Tongue (tissue), 3 donors: ENCODE measurements around the gene ZNF709. TPM values are rescaled to one million over a fixed set of nuclear protein-coding genes. Genes with fewer than 3 reads are reported as not detected.
"Not testable (repeated sequence)": the region's sequence is repeated elsewhere in the genome, so short reads cannot be mapped to it uniquely, and the experiment has no call there.

Experiments
- DNase-seq: peaks from one replicate; pipeline ENCODE4 v3.0.0-alpha.2; 2015
- small RNA-seq: library from RNA; depleted of rRNA; stranded (forward); fragments of <200 nt; gene quantifications from one replicate; pipeline ENCODE3, GENCODE V24; 2014; ENCODE audit warnings: low replicate concordance
- total RNA-seq: library from RNA; depleted of rRNA; stranded (reverse); fragments of >200 nt; gene quantifications from one replicate; pipeline ENCODE4 v1.2.3, GENCODE V29; 2014

Gene ZNF709
- total RNA-seq, 1 donor from 2014 or later: 7.0 TPM

DNA sequence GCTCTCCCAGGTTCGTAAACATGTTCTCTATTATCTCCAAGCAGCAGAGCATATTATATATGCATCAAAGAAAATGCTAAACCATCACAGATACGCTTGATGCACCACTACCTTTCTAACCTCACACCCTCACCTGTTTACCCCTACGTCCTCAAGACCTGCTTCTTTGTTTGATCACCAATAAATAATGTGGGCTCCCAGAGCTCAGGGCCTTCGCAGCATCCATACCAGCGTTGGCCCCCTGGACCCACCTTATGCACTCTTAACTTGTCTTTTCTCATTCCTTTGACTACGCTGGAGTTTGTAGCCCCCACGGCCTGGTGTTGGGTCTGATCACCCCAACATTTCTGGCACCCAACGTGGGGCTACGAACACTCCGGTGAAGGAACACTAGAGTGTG, 33.8 kb downstream of the ZNF709 start:
- DNase-seq: no peak

DNA sequence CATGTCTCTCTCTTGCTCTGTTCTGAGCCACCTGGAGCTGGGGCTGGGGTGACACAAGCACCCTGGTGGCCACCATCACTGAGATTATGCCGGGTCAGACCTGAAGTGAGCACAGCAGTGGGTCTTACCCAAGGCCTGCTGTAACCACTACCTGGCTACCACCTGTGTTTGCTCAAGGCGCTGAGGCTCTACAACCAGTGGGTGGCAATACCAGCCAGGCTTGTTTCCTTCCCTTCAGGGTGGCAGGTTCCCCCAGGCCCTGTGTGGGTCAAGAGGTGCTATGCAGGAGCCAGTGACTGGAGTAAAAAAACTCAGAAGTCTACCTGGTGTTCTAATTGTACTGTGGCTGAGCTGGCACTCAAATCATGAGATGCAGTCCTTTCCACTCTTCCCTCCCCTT, 35.8 kb downstream of the ZNF709 start:
- DNase-seq: no peak

DNA sequence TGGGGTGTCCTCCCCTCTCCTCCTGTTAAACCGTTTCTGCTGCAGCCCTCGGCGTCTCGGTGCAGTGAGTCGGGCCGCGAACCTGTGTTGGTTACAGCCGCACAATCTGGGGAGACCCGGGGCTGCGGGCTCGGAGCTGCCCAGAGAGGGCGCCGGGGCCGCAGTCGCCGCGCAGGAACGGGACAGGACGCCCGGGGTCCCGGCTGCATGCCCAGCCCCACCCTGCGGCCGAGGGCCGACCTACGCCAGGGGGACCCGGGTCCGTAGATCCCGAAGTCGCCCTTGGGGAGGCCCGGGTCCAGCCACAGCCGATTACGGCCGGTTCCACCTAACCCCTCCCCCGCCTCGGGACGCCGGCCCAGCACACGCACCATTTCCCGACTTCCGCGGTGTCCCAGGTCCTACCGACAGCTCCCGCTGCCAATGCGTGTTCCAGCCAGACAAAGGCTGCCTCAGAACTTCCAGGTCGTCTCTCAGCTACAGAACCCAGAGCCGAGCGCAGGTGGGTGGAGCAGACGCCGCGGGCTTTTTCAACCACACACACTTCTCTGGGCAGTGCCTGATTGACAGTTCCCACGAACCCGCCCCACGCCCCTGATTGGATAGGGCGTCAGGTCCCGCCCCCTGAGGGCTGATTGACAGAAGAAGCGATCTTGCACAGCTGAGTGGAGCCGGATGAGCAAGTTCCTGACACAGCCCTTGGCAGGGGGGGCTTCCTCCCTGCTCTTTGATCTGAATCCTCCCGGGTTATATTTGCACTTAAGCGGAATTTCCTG, 43.9 kb downstream of the ZNF709 start, which contains the start of gene ZNF443:
Gene ZNF443 (minus strand): TSS at position 481 of the 776 bp plus-strand sequence. CDS start 107 bp downstream, at position 374.
- DNase-seq: peak; percentile 99

DNA sequence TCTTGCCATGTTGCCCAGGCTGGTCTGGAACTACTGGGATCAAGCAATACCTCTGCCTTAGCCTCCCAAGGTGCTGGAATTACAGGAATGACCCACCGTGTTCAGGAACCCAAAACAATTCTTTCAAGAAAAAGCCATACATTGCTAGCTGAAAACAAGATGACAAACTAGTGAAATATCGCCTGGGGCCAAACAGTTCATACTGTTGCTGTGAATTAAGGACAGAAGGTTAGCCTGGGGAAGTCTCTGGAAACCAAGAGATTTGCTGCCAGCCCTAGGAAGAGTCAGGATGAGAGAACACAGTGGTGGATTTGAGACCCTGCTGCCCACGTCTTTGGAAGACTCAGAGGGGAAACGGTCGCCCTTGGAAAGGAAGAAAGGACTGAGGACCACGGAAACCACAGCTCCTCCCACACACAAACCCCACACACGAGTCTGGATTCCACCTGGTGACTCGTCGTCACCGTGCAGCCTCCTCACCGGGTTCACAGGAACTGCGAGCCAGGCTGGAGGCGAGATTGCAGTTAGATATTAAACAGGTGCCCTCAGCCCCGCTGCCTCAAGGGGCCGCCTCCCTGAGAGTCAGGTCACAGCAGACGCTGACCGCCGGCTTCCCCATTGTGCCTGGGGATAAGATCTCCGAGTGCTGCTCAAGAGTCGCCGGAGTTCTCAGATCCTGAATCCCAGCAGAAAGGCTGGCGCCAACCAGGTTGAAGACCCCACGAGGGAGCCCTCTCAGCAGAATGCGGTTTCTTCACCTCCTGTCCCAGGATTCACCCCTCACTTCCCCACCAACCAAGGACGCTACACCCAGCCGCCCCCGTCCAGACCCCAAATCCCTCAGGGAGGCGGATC, 44.7 kb downstream of the ZNF709 start:
- DNase-seq: peak; percentile 19

DNA sequence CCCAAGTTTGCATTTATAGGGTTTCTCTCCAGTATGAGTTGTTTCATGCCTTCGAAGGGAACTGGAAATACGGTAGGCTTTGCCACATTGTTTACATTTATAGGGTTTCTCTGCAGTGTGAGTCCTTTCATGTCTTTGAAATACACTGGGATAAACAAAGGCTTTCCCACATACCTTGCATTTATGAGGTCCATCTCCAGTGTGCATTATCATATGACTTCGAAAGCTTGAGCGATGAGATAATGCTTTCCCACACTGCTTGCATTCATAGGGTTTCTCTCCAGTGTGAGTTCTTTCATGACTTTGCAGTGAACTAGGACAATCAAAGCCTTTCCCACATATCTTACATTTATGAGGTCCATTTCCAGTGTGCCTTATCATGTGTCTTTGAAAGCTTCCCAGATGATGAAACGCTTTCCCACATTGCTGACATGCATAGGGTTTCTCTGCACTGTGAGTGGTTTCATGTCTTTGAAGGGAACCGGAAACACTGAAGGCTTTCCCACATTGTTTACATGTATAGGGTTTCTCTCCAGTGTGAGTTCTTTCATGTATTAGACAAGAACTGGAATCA, 53.8 kb downstream of the ZNF709 start:
- not testable (repeated sequence) for DNase-seq

DNA sequence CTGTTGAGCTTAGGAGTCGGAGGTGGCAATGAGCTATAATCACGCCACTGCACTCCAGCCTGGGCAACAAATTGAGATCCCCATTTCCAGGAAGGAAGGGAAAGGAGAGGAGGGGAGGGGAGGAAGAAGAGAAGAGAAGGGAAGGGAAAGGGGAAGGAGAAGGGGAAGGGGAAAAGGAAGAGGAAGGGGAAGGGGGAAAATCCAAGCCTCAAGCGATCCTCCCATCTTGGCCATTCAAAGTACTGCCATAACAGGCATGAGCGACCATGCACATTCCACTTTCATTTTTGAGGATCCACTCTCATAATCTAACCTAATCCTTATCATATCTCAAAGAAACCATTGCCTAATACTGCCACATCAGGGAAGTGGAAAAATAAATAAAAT, 58.7 kb downstream of the ZNF709 start:
- DNase-seq: no peak

DNA sequence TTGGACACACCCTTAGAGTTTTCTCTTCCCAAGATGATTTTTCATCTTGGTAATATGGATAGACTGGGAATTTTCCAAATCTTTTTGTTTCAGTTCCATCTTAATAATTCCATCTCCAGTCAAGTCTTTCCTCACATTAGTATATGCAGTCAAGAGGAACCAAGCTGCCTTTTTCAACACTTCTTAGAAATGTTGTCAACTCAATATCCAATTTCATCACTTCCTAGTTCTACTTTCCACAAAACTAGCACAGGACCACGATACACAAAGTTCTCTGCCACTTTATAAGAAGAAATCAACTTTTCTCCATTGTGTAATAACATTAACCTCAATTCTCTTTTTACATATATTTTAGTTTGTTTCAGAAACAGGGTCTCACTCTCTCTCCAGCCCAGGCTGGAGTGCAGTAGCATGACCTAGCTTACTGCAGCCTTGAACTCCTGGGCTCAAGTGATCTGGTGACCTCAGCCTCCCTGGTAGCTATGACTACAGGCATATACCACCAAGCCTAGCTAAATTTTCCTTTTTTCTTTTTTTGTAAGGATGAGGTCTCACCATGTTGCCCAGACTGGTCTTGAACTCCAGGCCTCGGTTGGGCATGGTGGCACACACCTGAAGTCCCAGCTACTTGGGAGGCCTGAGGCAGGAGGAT, 59.3 kb downstream of the ZNF709 start:
- no peak for DNase-seq

DNA sequence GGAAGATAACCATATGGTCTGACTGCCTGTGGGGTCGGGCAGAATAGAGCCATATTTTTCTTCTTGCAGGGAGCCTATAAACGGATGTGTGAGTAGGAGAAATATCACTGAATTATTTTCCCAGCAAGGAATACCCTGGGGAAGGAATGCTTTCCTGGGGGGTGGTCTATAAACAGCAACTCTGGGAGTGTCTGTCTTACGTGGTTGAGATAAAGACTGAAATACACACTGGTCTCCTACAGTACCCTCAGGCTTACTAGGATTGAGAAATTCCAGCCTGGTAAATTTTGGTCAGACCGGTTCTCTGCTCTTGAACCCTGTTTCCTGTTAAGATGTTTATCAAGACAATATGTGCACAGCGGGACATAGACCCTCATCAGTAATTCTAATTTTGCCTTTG, 67.3 kb downstream of the ZNF709 start:
- DNase-seq: not testable (repeated sequence)

DNA sequence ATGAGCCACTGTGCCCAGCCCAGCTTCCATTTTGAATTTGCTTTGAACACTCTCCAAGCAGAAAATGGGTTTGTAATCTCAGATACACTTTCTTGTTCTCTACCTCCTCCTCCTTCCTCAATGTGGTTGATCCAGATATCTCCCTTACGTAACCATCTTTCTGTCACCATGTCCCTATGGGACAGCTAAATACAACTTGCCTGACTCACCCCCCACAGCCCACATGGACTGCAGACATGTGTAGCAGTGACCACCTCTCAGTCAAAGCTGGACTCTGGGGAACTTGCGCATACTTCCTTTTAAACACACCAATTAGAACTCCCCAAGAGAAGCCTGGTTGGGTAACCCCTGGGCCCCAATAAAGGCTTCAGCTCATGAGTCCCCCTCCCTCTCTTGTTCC, 72.7 kb downstream of the ZNF709 start:
- no peak for DNase-seq

Small RNAs within 50 kb of the gene (small RNA-seq; reads per million reads assigned to genes)
- not detected for gene MTCO1P27
- gene PPIAP20: not detected

Other genes starting within 250 kb of the ZNF709 start
- gene ZNF44, start 189.9 kb downstream of the ZNF709 start, total RNA-seq: 22.1 TPM
- gene ZNF563, start 151.2 kb downstream of the ZNF709 start, total RNA-seq: 5.1 TPM
- 7.0 TPM for gene ZNF442, start 119.1 kb downstream of the ZNF709 start, total RNA-seq
- gene ZNF799, start 83.5 kb downstream of the ZNF709 start, total RNA-seq: 10.5 TPM
- gene ZNF443, start 43.8 kb downstream of the ZNF709 start, total RNA-seq: 11.1 TPM
- 13.2 TPM for gene ZNF564, start 66.7 kb upstream of the ZNF709 start, total RNA-seq
- 6.1 TPM for gene ZNF490, start 126.0 kb upstream of the ZNF709 start, total RNA-seq
- 26.3 TPM for gene ZNF791, start 126.1 kb upstream of the ZNF709 start, total RNA-seq
- 44.5 TPM for gene MAN2B1, start 181.9 kb upstream of the ZNF709 start, total RNA-seq
- 7.2 TPM for gene WDR83, start 182.0 kb upstream of the ZNF709 start, total RNA-seq
- gene DHPS, start 197.1 kb upstream of the ZNF709 start, total RNA-seq: 64.5 TPM
- not detected for gene GNG14, start 203.2 kb upstream of the ZNF709 start, total RNA-seq
- 8.0 TPM for gene FBXW9, start 211.8 kb upstream of the ZNF709 start, total RNA-seq
- 44.7 TPM for gene TNPO2, start 239.1 kb upstream of the ZNF709 start, total RNA-seq
- 121 TPM for gene TRIR, start 249.9 kb upstream of the ZNF709 start, total RNA-seq